Kidney tubule cell (primary cell): ENCODE results near the gene APPBP2.
A peak's percentile ranks its signal among the peaks of the same experiment; 100 is the strongest.

Source experiments
- DNase-seq: peaks from one replicate; pipeline ENCODE4 v3.0.0-alpha.2; 2018; ENCODE audit warnings: low spot score

The APPBP2 gene

DNA sequence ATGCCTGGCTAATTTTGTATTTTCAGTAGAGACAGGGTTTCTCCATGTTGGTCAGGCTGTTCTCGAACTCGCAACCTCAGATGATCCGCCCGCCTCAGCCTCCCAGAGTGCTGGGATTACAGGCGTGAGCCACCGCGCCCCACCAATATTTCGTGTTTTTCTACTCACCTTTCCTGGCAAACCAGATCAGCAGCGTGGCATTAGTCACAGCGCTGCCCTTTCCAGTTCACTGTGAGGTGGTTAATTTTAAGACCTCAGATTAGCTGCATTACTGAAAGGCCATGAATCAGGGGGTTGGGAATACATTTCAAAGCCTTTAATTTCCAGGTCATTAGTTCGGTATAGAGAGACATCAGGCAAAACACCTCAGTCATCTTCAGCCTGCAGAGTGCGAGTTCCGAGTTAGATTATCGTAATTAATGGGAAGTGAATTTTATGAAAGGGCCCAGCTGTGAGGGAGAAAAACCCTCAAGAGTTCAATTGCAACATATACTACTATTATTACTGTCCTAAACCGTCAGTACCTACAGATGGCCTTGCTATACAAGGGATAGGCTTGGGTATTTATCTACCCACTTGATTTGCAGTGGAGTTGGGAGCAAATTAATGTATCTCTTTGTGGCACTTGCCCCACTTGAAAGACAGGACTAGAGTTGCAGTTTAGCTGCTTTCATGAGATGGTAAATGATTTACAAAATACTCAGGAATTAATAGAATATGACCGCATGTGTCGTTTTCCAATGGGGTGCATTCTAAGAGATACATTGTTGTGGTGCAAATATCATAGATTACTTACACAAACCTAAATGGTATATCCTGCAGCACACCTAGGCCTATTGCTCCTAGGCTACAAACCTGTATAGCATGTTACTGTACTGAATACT is 132.0 kb downstream of the APPBP2 start:
- peak; percentile 68 for DNase-seq
